KMS-11 (cell line): ENCODE results near the gene RPP25L.
A peak's percentile ranks its signal among the peaks of the same experiment; 100 is the strongest.

Experiments used
- H2AFZ ChIP-seq: fragments of 200-600 bp; sonication (generic); 2 replicates; pipeline ENCODE4 v1.6.1; 2016; ENCODE audit warnings: antibody characterized with exemption, mixed run types, low read depth
- H3K27ac ChIP-seq: fragments of 200-600 bp; sonication (generic); 2 replicates; pipeline ENCODE4 v1.6.1; 2016; ENCODE audit warnings: mild to moderate bottlenecking, mixed run types
- H3K27me3 ChIP-seq: fragments of 200-600 bp; sonication (generic); 2 replicates; pipeline ENCODE4 v1.6.1; 2017; ENCODE audit warnings: mild to moderate bottlenecking, low read depth, mixed run types, moderate library complexity; ENCODE audit not compliant: insufficient read depth
- H3K36me3 ChIP-seq: fragments of 200-600 bp; sonication (generic); 2 replicates; pipeline ENCODE4 v1.6.1; 2017; ENCODE audit warnings: mild to moderate bottlenecking, mixed run types; ENCODE audit not compliant: insufficient read depth
- H3K4me1 ChIP-seq: fragments of 200-600 bp; sonication (generic); 2 replicates; pipeline ENCODE4 v1.6.1; 2016; ENCODE audit warnings: mild to moderate bottlenecking, low read depth, mixed run types; ENCODE audit not compliant: poor library complexity, severe bottlenecking
- H3K4me2 ChIP-seq: fragments of 200-600 bp; sonication (generic); 2 replicates; pipeline ENCODE4 v1.7.0; 2016; ENCODE audit warnings: mild to moderate bottlenecking, mixed run types
- H3K4me3 ChIP-seq: fragments of 200-600 bp; sonication (generic); IDR thresholded peaks from 2 replicates; pipeline ENCODE4 v1.6.1; 2017; ENCODE audit warnings: low read depth, low read length, mixed read lengths; ENCODE audit not compliant: insufficient read depth
- H3K79me2 ChIP-seq: fragments of 200-600 bp; sonication (generic); 2 replicates; pipeline ENCODE4 v1.6.1; 2016; ENCODE audit warnings: low read depth, mixed run types; ENCODE audit not compliant: insufficient read depth
- H3K9ac ChIP-seq: fragments of 200-600 bp; sonication (generic); 2 replicates; pipeline ENCODE4 v1.6.1; 2016; ENCODE audit warnings: mild to moderate bottlenecking, mixed run types
- H4K20me1 ChIP-seq: fragments of 200-600 bp; sonication (generic); 2 replicates; pipeline ENCODE4 v1.6.1; 2016; ENCODE audit warnings: mild to moderate bottlenecking, mixed run types; ENCODE audit not compliant: insufficient read depth
- CTCF ChIP-seq: fragments of 200-600 bp; sonication (generic); conservative IDR thresholded peaks from 2 replicates; pipeline ENCODE4 v1.6.1; 2017; ENCODE audit warnings: low read depth, mild to moderate bottlenecking, antibody characterized with exemption, low read length, moderate library complexity, mixed read lengths

The RPP25L gene

GRCh38 chr9:34607331-34607730 is 4.6 kb downstream of the RPP25L start:
- H3K9ac ChIP-seq: no peak overlapping the region
- no peak overlapping the region for H3K27ac ChIP-seq
- H4K20me1 ChIP-seq: no peaks in the 10 kb centered on the region
- no peak overlapping the region for H2AFZ ChIP-seq
- H3K36me3 ChIP-seq: no peaks in the 10 kb centered on the region
- no peak overlapping the region for H3K4me3 ChIP-seq
- no peaks in the 10 kb centered on the region; the same call in 1 of the 2 replicates for H3K27me3 ChIP-seq
- no peak for TF ChIP-seq CTCF
- H3K79me2 ChIP-seq: peaks cover 8% of the 10 kb centered on the region; the same call in 1 of the 2 replicates
- H3K4me2 ChIP-seq: no peak overlapping the region
- H3K4me1 ChIP-seq: peaks cover 6% of the 10 kb centered on the region

- Histone ChIP-seq H3K9ac (no peak overlapping the region), H3K36me3 (no peaks in the 10 kb centered on the region), H4K20me1 (no peaks in the 10 kb centered on the region), H3K4me2 (no peak overlapping the region), H3K4me3 (no peak overlapping the region), H3K79me2 (peaks cover 8% of the 10 kb centered on the region; the same call in 1 of the 2 replicates), H3K27me3 (no peaks in the 10 kb centered on the region; the same call in 1 of the 2 replicates), H3K4me1 (peaks cover 6% of the 10 kb centered on the region), H3K27ac (no peak overlapping the region), H2AFZ (no peak overlapping the region)
- TF ChIP-seq CTCF: no peak
These were observed 5.0 kb downstream of the RPP25L start for GRCh38 chr9:34606905-34607304.

- H3K9ac ChIP-seq: no peak overlapping the region
- H3K27me3 ChIP-seq: no peaks in the 10 kb centered on the region; the same call in 1 of the 2 replicates
- H3K79me2 ChIP-seq: peaks cover 5% of the 10 kb centered on the region; the same call in 1 of the 2 replicates
- H3K36me3 ChIP-seq: no peaks in the 10 kb centered on the region
- TF ChIP-seq CTCF: no peak
- no peak overlapping the region for H3K4me3 ChIP-seq
- H3K4me1 ChIP-seq: peaks cover 6% of the 10 kb centered on the region
- H4K20me1 ChIP-seq: no peaks in the 10 kb centered on the region
- no peak overlapping the region for H3K27ac ChIP-seq
- H2AFZ ChIP-seq: no peak overlapping the region
- no peak overlapping the region for H3K4me2 ChIP-seq
These were observed 5.7 kb downstream of the RPP25L start for GRCh38 chr9:34606190-34606589.

GRCh38 chr9:34603610-34604231 is 8.2 kb downstream of the RPP25L start:
- H3K4me1 ChIP-seq: no peaks in the 10 kb centered on the region
- no peaks in the 10 kb centered on the region for H3K79me2 ChIP-seq
- TF ChIP-seq CTCF: peak; percentile 92
- no peaks in the 10 kb centered on the region for H4K20me1 ChIP-seq
- no peaks in the 10 kb centered on the region; the same call in 1 of the 2 replicates for H3K27me3 ChIP-seq
- H2AFZ ChIP-seq: no peak overlapping the region
- no peak overlapping the region for H3K4me3 ChIP-seq
- no peak overlapping the region for H3K27ac ChIP-seq
- H3K4me2 ChIP-seq: no peak overlapping the region
- H3K9ac ChIP-seq: no peak overlapping the region
- no peaks in the 10 kb centered on the region for H3K36me3 ChIP-seq
